HG03095 (cell line): ENCODE results near the gene SIX5.

Experiments used
- ATAC-seq: cut with Tn5 transposase; IDR thresholded peaks from one replicate; pipeline ENCODE4 v1.9.1; 2021; ENCODE audit warnings: moderate library complexity; ENCODE audit not compliant: unreplicated experiment

The SIX5 gene

DNA sequence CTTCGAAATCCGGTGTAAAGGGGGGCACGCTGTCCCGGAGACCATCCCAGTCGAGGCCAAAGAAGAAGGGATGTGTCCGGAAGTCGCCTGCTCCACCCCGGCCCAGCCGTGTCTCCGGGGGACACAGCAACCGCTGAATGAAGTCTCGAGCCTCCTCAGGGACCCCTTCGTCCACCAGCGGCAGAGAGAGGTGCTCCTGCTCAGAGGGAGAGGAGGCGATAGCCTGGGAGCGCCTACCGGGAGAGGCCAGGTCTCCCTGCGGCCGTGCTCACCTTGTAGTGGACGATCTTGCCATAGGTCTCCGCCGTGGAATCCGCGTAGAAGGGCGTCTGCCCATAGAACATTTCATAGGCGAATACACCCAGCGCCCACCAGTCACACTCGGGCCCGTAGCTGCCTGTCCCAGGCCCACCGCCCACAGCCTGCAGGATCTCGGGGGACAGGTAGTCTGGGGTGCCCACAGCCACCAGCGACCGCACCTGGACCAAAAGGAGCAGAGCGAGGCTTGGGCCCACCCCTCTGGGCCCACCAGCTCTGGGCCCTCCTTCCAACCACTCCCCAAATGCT lies 8.4 kb upstream of the SIX5 start:
- ATAC-seq: no peak

DNA sequence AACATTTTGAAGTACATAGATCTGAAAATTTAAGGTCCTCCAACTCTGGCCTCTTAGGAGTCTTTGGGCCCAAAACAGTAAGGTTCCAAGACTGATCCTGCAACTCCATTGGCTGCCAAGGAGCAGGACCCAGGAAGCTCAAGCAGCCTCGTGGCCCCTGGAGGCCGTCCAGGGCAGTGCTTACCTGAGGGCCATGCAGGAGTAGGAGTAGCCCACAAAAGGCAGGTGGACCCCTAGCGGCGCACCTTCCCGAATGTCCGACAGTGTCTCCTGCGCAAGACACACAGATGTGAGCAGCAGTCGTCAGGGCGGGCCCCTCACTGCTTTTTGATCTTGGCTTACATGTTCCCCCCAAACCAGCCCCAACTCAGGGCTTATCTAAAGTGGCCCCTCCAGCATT lies 5.7 kb upstream of the SIX5 start:
- ATAC-seq: no peak

DNA sequence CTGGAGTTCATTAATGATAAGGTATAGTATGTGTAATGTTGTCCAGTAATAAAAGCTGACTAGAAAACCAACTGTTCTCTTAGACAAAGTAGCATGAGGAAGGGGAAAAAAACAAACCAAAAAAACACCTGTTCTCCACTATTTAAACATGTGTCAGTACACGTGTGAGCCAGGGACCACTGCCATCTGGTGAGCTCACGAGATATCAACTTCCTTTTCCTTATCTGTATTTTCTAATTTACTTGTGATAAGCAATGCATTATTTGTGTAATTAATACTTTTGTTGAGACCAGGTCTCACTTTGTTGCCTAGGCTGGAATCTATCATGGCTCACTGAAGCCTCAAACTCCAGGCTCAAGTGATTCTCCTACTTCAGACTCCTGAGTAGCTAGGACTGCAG lies 4.3 kb upstream of the SIX5 start:
- no peak for ATAC-seq

DNA sequence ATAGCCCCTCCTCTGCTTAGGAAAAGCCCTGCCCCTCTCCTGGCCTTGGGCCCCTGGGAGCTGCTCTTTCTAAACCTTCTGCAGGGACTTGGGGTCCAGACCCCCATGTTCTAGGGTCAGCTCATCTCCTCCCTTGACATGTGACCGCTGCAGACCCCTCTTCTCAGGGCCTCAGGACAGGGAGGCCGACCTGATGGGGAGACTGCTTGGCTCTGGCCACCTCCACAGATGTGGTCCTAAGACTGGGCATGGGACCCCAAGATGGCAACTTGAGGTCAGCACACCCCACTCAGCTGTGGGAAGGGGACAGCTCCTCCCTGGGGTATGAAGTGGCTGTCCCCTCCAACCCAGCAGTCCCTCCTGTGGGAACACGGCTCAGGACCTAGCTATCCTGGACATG lies 3.9 kb upstream of the SIX5 start:
- no peak for ATAC-seq

DNA sequence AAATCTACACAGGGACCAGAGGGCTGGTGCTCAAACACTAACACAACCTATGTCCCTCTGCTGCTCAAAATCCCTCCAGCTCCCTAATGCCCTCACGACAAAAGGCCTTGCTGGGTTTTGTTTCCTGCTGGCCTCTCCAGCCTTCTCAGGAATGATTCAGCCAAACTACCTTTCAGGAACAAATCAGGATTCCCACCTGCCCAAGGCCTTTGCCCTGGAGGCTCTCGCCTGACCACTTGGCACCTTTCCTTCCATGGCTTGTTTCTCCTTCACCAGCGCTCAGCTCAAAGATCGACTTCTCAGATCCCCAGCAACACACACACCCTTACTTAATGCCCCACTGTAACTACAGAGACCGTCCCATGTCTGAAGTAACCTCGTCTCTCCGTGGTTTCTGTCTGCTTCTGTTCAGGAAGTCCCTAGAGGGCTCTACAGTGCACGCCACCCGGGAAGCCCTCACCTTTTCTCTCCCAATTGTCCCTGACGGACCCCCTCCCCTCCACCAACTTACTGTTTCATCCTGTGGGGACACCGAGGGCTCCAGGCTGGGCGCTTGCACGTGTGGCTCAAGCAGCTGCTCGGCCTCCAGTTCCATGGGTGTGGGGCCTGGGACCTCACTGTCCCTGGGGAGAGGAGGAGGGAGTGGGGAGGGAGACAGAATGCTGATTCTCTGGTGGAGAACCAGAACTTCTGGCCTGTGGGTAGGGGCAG lies 3.2 kb upstream of the SIX5 start:
- no peak for ATAC-seq

DNA sequence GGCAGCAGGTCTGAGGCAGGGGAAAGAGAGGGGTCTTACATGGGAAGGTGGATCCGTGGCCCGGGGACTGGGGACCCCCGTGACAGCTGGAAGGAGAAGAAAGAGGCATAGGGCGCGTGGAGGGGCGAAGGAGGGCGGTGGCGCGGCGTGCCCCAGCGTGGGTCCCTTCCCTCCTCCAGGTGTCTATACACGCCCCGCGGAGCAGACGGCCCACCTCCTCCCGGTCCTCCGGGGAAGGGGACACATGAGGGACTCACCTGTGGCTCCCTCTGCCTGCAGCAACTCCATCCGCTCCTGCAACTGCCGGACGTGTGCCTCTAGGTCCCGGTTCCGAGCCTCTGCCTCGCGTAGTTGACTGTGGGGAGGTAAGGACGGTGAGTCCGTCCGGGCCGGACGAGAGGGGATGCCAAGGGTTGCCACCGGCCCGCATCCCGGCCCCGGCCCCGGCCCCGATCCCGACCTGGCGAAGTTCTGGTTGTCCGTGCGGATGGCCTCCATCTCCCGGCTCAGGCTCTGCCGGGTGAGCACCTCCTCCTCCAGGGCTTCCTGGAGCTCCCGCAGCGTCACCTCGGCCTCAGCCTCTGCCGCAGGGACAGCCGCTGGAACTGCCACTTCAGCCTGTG lies 2.4 kb upstream of the SIX5 start:
- ATAC-seq: no peak

DNA sequence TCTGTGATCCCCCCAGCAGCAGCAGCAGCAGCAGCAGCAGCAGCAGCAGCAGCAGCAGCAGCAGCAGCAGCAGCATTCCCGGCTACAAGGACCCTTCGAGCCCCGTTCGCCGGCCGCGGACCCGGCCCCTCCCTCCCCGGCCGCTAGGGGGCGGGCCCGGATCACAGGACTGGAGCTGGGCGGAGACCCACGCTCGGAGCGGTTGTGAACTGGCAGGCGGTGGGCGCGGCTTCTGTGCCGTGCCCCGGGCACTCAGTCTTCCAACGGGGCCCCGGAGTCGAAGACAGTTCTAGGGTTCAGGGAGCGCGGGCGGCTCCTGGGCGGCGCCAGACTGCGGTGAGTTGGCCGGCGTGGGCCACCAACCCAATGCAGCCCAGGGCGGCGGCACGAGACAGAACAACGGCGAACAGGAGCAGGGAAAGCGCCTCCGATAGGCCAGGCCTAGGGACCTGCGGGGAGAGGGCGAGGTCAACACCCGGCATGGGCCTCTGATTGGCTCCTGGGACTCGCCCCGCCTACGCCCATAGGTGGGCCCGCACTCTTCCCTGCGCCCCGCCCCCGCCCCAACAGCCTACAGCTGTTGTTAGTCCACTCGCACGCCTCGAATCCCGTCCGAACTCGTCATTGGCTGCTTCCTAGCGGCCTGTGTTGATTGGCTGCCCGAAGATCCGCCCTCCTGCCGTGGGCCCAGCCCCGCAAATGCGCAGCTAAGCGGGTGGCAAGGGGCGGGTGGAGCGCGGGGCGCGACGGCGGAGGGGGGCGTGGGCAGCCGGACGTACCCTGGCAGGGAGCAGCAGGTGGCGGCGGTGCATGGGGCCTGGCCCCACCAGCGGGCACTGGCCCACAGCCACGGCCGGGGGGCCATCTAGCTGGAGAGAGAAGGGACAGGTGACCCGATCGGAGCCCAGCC lies 1.4 kb upstream of the SIX5 start:
- ATAC-seq: peak; percentile 41

DNA sequence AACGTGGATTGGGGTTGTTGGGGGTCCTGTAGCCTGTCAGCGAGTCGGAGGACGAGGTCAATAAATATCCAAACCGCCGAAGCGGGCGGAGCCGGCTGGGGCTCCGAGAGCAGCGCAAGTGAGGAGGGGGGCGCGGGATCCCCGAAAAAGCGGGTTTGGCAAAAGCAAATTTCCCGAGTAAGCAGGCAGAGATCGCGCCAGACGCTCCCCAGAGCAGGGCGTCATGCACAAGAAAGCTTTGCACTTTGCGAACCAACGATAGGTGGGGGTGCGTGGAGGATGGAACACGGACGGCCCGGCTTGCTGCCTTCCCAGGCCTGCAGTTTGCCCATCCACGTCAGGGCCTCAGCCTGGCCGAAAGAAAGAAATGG lies 754 bp upstream of the SIX5 start:
- no peak for ATAC-seq

DNA sequence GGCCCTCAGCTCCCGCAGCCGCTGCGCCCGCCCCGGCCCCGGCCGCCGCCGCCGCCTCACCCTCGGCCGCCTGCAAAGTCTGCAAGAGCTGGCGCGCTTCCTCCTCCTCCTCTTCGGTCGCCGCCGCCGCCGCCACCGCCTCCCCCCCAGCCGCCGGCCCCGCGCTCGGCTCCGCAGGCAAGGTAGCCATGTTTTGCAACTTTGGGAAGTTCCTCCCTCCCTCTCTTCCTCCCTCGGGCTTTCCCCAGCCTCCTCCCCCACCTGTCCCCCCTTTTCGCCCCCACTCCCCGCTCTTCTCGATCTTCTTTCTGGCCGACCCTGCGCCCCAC lies 433 bp downstream of the SIX5 start:
- no peak for ATAC-seq

DNA sequence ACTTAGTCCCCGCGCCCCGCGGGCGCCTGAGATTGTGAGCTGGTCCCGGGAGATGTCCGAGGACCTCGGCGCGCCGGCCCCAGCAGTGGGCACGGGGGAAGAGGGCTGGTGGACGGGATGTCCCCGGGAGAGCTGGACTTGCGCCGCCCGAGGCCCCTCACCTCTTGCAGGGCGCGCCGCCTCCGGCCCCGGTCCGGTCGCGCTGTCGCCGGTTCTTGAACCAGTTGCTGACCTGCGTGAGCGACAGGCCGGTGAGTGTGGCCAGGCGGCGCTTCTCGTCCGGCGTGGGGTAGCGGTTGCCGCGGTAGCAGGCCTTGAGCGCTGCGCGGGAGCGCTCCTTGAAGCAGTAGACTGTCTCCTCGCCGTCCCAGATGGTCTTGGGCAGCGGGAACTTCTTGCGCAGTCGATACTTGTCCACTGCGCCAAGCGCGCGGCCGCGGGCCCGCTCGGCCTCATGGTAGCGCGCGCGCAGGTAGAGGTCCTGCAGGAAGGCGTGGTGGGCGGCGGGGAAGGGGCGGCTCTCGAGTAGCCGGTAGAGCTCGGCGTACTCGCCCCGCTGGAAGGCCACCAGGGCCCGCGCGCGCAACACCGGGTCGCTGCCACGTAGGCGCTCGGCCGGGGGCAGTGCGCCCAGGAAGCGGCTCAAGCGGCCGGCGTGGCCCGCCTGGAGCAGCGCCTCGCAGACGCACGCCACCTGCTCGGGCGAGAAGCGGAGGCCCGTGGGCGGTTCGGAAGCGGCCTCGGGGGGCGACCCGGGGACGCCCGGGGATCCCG lies 984 bp downstream of the SIX5 start:
- no peak for ATAC-seq

DNA sequence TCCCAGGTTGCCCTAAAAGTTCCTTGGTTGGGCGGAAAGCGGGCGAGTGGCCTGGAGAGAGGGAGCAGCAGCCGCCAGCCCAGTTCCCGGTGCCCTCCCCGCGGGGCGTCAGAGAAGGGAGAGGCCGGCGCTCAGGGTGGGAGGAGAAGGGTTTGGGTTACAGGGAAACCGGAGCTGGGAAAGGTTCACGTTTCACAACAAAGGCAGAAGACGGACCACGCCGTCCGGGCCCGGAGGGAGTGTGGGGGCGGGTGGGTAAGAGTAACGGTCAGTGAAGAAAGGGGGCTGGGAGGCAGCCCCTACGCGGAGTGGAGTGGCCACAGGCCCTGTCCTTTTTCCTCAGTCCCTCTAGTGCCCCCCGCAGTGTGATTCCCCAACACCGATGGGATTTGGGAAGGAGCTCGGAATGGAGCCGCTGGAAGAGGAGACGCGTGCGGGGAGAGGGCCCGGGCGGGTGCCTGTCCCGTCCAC lies 1.6 kb downstream of the SIX5 start:
- no peak for ATAC-seq

DNA sequence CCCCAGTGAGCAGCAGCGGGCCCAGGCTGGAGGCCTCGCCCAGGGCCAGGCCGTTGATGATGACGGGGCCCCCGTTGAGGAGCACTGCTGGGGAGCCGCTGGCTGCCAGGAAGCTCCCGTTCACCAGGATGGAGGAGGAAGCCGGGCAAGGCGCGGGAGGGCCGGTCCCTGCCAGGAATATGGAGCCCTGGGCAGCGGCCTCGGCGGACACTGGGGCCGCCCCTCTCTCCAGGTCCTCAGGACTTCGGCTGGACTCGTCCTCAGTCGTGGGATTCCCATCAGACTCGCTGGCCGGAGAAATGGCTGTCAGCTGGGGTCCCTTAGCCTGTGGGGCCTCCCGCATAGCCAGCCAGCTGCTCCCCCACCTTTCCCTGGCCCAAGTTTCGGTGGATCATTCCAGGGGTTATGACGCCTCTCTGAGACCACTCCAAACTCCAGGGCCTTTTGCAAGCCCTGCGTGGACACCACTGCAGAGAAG lies 2.1 kb downstream of the SIX5 start:
- ATAC-seq: no peak

DNA sequence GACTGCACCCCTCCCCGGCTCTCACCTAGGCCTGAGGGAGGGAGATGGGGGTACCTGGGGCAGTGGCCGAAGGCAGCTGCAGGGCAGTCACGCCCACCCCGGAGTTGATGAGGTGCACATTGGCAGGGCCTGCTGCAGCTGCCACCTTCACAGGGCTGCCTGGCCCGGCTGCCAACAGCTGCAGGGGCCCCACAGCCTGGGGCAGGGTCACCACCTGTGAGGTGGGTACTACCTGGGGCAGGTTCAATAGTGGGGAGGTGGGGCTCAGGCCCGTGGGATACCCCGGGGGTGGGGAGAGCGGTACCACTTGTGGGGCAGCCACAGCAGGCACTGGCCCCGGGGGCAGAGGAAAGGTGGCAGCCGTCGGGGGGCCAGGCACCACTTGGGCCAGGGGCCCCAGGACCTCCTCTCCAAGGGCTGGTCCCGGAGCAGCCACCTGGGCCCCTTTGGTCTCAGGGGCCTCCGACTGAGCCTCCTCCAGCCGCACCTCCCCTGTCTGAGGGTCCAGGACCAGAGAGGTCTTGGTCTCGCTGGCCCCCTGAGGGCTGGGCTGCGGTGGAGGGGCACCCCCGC lies 2.7 kb downstream of the SIX5 start:
- no peak for ATAC-seq

DNA sequence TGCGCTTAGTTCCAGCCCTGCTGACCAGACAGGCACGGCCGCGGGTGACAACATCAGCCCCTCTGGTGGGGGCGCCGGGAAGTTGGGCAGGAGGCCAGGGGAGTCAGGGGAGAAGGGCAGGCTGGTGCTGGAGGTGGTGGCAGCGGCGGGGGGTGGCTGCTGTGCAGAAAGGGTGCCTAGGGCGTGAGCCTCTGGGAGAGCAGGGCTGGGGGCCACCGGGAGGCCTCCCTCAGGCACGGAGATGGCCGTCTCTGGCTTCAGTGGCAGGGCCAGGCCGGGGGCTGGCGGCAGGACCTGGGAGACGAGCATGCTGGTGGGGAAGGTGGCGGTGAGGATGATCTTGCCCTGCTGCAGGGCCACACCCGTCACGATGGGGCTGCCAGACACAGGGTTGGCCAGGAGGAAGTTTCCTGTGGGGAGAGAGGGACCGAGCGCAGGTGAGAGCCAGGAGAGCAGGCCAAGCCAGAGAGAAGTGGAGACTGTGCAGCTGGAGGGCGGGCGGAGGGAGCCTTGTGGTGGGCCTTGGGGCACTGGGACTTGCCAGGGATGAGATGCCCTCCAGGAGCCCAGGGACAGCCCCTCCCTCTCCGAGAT lies 3.3 kb downstream of the SIX5 start:
- ATAC-seq: no peak

DNA sequence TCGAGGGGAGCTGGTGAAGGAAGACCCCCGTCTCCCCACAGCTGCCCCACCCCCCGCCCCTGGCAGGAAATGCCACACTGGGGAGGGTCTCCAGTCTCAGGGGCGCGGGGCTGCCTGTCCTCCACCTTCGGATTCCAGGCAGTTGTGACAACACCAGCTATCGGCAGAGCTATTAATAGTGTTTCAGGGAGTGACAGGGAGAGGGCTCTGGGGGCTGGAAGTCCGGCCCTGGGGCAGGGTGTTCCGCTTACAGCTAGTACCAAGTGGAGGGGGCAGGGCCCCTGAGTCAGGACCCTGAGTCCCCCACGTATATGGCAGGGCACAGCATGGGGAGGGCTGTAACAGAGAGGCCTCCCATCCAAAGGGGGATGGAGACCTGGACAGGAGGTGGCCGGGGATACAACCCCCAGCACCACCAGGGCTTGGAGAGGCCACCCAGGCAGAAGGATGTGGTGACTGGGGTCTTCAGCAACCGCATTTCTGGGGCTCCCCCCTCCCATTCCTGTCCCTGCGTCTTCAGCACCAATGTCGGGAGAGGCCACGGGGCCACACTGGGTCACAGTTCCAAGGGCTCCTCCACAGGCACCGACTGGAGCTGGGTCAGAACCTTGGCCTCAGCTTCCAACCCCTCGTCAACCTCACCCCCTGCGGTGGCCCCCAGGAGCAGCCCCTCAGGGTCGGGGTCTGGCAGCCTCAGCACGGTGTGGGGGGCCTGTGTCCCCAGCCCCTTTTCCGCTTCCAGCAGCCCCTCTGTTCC lies 3.9 kb downstream of the SIX5 start:
- ATAC-seq: no peak

DNA sequence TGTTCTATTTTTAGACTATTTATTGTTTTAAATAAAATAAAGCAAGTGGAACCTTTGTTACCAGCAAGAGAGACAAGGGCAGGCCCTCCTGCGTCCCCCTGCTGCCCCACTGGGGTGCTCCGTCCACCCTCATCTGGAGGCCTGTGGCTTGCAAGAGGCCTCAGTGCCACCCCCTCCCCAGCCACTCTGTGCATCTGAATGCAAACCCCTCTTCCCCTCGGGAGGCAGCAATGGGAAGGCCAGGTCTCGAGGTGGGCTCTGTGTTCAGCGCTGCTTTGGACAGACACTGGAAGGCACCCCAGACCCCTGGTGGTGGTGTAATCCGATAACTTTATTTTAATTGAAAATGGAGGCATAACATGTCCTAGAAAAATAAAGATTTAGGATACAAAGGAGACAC lies 4.6 kb downstream of the SIX5 start:
- no peak for ATAC-seq

DNA sequence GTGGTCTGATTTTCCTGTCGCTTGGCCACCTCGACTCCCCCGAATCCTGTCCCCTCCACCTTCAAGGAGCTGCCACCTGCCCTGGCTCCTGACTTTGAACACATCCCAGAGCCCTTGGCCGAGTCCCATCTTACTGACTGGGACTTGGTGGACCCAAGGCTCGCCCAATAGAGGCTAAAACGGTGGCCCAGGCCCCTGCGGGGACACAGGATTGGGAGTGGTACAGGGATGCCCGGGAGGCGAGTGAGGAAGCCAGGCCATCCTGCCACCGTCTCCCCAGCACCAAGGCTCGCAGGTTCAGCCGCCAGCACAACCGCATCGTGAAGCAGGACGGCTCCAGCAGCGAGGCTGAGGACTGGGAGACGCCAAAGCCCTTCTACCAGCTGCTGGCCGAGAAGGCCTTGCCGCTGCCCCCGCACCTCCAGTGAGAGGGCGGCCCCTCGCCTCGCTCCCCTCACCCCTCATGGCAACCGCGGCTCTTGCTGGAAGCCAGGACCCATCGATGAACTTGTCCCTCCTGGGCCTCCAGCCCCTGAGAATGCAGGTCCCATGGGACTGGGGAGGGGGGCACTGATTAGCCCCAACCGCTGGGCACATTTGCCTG lies 5.3 kb downstream of the SIX5 start:
- no peak for ATAC-seq

DNA sequence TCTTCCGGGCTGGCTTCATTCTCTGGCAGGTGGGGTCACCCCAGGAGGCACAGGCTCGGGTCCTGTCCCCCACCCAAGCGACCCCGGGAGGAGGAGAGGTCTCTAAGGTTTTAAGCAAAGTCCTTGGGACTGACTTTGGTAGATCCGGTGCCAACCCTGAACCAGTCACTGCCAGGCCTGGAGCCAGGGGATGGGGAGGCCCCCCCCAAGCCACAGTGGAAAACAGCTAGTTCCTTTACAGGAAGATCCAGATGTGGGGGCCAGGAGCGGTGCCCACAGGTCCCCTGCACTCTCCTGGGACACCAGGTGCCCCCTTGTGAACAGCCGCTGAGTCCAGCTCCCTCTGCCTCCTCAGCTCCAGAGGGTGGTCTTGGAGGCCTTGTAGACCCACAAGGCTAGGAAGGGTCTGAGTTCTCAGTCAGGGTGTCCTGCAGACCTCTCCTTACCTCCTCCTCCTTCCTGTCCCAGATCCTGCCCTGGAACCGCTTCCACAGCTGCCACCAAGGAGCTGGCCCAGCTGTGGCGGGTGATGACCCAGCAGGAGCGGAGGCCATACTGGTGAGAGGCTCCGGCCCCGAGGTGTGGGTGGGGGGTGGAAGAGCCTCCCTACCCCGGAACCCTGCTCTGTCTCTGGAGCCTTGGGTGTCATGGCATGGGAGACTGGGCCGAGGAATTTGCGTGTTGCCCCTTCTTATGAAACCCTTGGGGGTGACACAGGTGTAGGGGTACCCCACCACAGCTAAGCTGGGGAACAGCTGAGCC lies 6.0 kb downstream of the SIX5 start:
- no peak for ATAC-seq
